B cell (primary cell): ENCODE data around the gene TOPAZ1. TPM values are rescaled to one million over a fixed set of nuclear protein-coding genes. Genes with fewer than 3 reads are reported as not detected.

Experiments used
- ATAC-seq: fragments of 200-7000 bp; cut with Tn5 transposase; one replicate; pipeline ENCODE4 v1.10.0; 2021; ENCODE audit warnings: low read depth, mild to moderate bottlenecking, moderate number of reproducible peaks, moderate library complexity
- CTCF ChIA-PET: fragments of 350-600 bp; sonication (Branson Sonifier 250); formaldehyde crosslinking; loops from one replicate; lab custom pipeline; 2021; ENCODE audit warnings: antibody characterized with exemption, inconsistent platforms; lab: Charles Lee
- POLR2A ChIA-PET: fragments of 350-600 bp; sonication (Branson Sonifier 250); formaldehyde crosslinking; loops from one replicate; lab custom pipeline; 2021; ENCODE audit warnings: antibody characterized with exemption; lab: Charles Lee
- DNase-seq: peaks from one replicate; pipeline ENCODE4 v3.0.0; 2013
- H2AFZ ChIP-seq: 2 replicates; pipeline ENCODE4 v1.6.1; 2012; ENCODE audit warnings: mild to moderate bottlenecking, low read depth, low read length; ENCODE audit not compliant: insufficient read depth, poor library complexity, severe bottlenecking
- H3K27ac ChIP-seq, 2 donors: 1 replicate in 1 of 2; 2 replicates in 1 of 2; pipeline ENCODE4 v1.5.1; 2012 to 2013; ENCODE audit warnings: low read length in 2 of 2, mild to moderate bottlenecking in 2 of 2, moderate library complexity in 1 of 2
- H3K27me3 ChIP-seq, 4 experiments: fragments of 200-600 bp in 1 of 4; sonication (generic) in 1 of 4; replicated peaks in 1 of 4; 1 replicate in 2 of 4; 2 replicates in 2 of 4; pipeline versions ENCODE4 v1.6.1 to v1.7.0; 2013 to 2016; ENCODE audit warnings: low read length in 3 of 4, mild to moderate bottlenecking in 2 of 4, mixed read lengths in 1 of 4, moderate library complexity in 1 of 4; ENCODE audit not compliant: insufficient read depth in 4 of 4, control insufficient read depth in 3 of 4; ENCODE audit errors: control extremely low read depth in 1 of 4
- H3K36me3 ChIP-seq, 2 experiments: replicated peaks in 1 of 2; 1 replicate in 1 of 2; 2 replicates in 1 of 2; pipeline versions ENCODE4 v1.6.1 to v1.7.1; 2013; ENCODE audit warnings: low read length in 1 of 2; ENCODE audit not compliant: insufficient read depth in 2 of 2, control insufficient read depth in 1 of 2; ENCODE audit errors: control extremely low read depth in 1 of 2, extremely low read depth in 1 of 2
- H3K4me1 ChIP-seq, 2 donors: fragments of 200-600 bp in 1 of 2; sonication (generic) in 1 of 2; 1 replicate in 1 of 2; 2 replicates in 1 of 2; pipeline versions ENCODE4 v1.5.1 to v1.6.1; 2013 to 2017; ENCODE audit warnings: low read length in 2 of 2; ENCODE audit not compliant: control insufficient read depth in 2 of 2, insufficient read depth in 2 of 2
- H3K4me2 ChIP-seq: replicated peaks from 2 replicates; pipeline ENCODE3; 2012; ENCODE audit warnings: mild to moderate bottlenecking, low read depth, low read length; ENCODE audit not compliant: poor library complexity, severe bottlenecking
- H3K4me3 ChIP-seq, 5 experiments: fragments of 200-600 bp in 1 of 5; sonication (generic) in 1 of 5; 1 replicate in 3 of 5; 2 replicates in 2 of 5; pipeline versions ENCODE4 v1.5.1 to v1.7.0; 2011 to 2016; ENCODE audit warnings: low read length in 4 of 5, mild to moderate bottlenecking in 4 of 5, low read depth in 2 of 5, control low read depth in 1 of 5, moderate library complexity in 1 of 5; ENCODE audit not compliant: insufficient read depth in 1 of 5; ENCODE audit errors: control extremely low read depth in 1 of 5, extremely low read depth in 1 of 5
- H3K79me2 ChIP-seq: fragments of 200-600 bp; sonication (generic); one replicate; pipeline ENCODE4 v1.6.0; 2016; ENCODE audit warnings: low read length; ENCODE audit not compliant: control insufficient read depth, insufficient read depth
- H3K9ac ChIP-seq: fragments of 200-600 bp; sonication (generic); 2 replicates; pipeline ENCODE4 v1.6.1; 2017; ENCODE audit warnings: mild to moderate bottlenecking, low read length, moderate library complexity
- H3K9me3 ChIP-seq, 3 donors: one replicate each; pipeline versions ENCODE4 v1.6.1 to v1.7.1; 2013; ENCODE audit warnings: low read length in 2 of 3; ENCODE audit not compliant: control insufficient read depth in 2 of 3, insufficient read depth in 1 of 3; ENCODE audit errors: control extremely low read depth in 1 of 3
- H4K20me1 ChIP-seq: 2 replicates; pipeline ENCODE4 v1.6.0; 2012; ENCODE audit warnings: mild to moderate bottlenecking, low read length; ENCODE audit not compliant: insufficient read depth, control insufficient read depth, poor library complexity, severe bottlenecking
- H3K27ac Mint-ChIP-seq: one replicate; pipeline ENCODE4 v1.8.0; 2021; ENCODE audit warnings: mixed read lengths
- H3K27me3 Mint-ChIP-seq: one replicate; pipeline ENCODE4 v1.8.0; 2021; ENCODE audit warnings: mixed read lengths
- H3K4me1 Mint-ChIP-seq: one replicate; pipeline ENCODE4 v1.8.0; 2021; ENCODE audit warnings: mixed read lengths
- H3K4me3 Mint-ChIP-seq: one replicate; pipeline ENCODE4 v1.8.0; 2021; ENCODE audit warnings: mixed read lengths
- H3K9me3 Mint-ChIP-seq: one replicate; pipeline ENCODE4 v1.8.0; 2022; ENCODE audit warnings: mixed read lengths; ENCODE audit not compliant: insufficient read depth
- EZH2 ChIP-seq: IDR thresholded peaks from 2 replicates; pipeline ENCODE4 v1.6.1; 2012; ENCODE audit warnings: borderline replicate concordance, low read depth, mild to moderate bottlenecking, moderate library complexity, low read length; ENCODE audit not compliant: insufficient read depth, poor library complexity, severe bottlenecking
- WGBS: methylation state at CpG from one replicate; pipeline ENCODE4 v1.1.5; 2013; ENCODE audit warnings: missing lambda C conversion rate; ENCODE audit not compliant: insufficient coverage; 5-methylcytosine and 5-hydroxymethylcytosine counted together
- intact Hi-C: fragments of 100-400 bp; cut with micrococcal nuclease; formaldehyde crosslinking; loops from one replicate; pipeline ENCODE4 v1.10.0; 2022
- polyA plus RNA-seq: library from polyadenylated mRNA; depleted of rRNA; stranded (reverse); fragments of >200 nt; gene quantifications from 2 replicates; pipeline ENCODE4 v1.2.3, GENCODE V29; 2012
- total RNA-seq, 2 donors: library from RNA; stranded (reverse); fragments of 120-200 nt in 1 of 2; gene quantifications; 1 replicate in 1 of 2; 2 replicates in 1 of 2; pipeline versions ENCODE4 v1.2.3 to v1.2.4, GENCODE V29; 2013 to 2022
- TF ChIP-seq, protein P1 (sequence below): fragments of 200-600 bp; IDR thresholded peaks from one replicate; pipeline ENCODE4 v1.8.0; 2022; ENCODE audit warnings: antibody characterized with exemption, mild to moderate bottlenecking

The TOPAZ1 gene
- total and polyA plus RNA-seq, 2 donors (not counting 1 experiment from before 2014, with no cell fraction given) = not detected

GRCh38 chr3:44208086-44208485 is 33.6 kb upstream of the TOPAZ1 start:
- no peaks in the 10 kb centered on the region for H3K79me2 ChIP-seq
- H3K9me3 Mint-ChIP-seq = no peaks in the 10 kb centered on the region
- H3K36me3 ChIP-seq = no peaks in the 10 kb centered on the region
- no peak overlapping the region for H3K9ac ChIP-seq
- no peak overlapping the region for H3K4me2 ChIP-seq
- H3K4me1 ChIP-seq = no peaks in the 10 kb centered on the region
- POLR2A ChIA-PET = no interaction called here
- ATAC-seq = no peak
- peaks cover 0 to 5% (median 1%) of the 10 kb centered on the region in 4 experiments for H3K27me3 ChIP-seq
- whole genome bisulfite sequencing = no CpG with 5 or more reads among the region's 1 CpG
- TF ChIP-seq, protein P1, sequence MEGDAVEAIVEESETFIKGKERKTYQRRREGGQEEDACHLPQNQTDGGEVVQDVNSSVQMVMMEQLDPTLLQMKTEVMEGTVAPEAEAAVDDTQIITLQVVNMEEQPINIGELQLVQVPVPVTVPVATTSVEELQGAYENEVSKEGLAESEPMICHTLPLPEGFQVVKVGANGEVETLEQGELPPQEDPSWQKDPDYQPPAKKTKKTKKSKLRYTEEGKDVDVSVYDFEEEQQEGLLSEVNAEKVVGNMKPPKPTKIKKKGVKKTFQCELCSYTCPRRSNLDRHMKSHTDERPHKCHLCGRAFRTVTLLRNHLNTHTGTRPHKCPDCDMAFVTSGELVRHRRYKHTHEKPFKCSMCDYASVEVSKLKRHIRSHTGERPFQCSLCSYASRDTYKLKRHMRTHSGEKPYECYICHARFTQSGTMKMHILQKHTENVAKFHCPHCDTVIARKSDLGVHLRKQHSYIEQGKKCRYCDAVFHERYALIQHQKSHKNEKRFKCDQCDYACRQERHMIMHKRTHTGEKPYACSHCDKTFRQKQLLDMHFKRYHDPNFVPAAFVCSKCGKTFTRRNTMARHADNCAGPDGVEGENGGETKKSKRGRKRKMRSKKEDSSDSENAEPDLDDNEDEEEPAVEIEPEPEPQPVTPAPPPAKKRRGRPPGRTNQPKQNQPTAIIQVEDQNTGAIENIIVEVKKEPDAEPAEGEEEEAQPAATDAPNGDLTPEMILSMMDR = no peak
- peaks cover 29% of the 10 kb centered on the region for H3K27me3 Mint-ChIP-seq
- no peak for DNase-seq
- CTCF ChIA-PET = no interaction called here
- H4K20me1 ChIP-seq = no peaks in the 10 kb centered on the region
- H3K27ac ChIP-seq = no peak overlapping the region
- no peak overlapping the region for H2AFZ ChIP-seq
- no peak overlapping the region for H3K4me3 ChIP-seq
- H3K9me3 ChIP-seq = no peaks in the 10 kb centered on the region
- H3K4me1 Mint-ChIP-seq = no peaks in the 10 kb centered on the region
- no peak overlapping the region for H3K27ac Mint-ChIP-seq
- intact Hi-C loops = no loop called here
- H3K4me3 Mint-ChIP-seq = no peak overlapping the region

GRCh38 chr3:44208568-44208967 is 33.1 kb upstream of the TOPAZ1 start:
- DNase-seq (no peak), ATAC-seq (no peak)
- Histone ChIP-seq H3K4me1 (no peaks in the 10 kb centered on the region), H3K9me3 (no peaks in the 10 kb centered on the region), H3K4me3 (no peak overlapping the region), H3K79me2 (no peaks in the 10 kb centered on the region), H3K27ac (no peak overlapping the region), H3K27me3 (peaks cover 0 to 2% (median 0%) of the 10 kb centered on the region in 4 experiments), H3K36me3 (no peaks in the 10 kb centered on the region), H3K4me2 (no peak overlapping the region), H4K20me1 (no peaks in the 10 kb centered on the region), H3K9ac (no peak overlapping the region), H2AFZ (no peak overlapping the region)
- no peak overlapping the region for H3K4me3 Mint-ChIP-seq
- TF ChIP-seq, protein P1 = no peak
- TF ChIP-seq EZH2 = no peak
- no peak overlapping the region for H3K27ac Mint-ChIP-seq
- H3K4me1 Mint-ChIP-seq = no peaks in the 10 kb centered on the region
- ChIA-PET POLR2A (no interaction called here), CTCF (no interaction called here)
- intact Hi-C loops = no loop called here
- H3K27me3 Mint-ChIP-seq = peaks cover 27% of the 10 kb centered on the region
- H3K9me3 Mint-ChIP-seq = no peaks in the 10 kb centered on the region
